Chondrocyte (in vitro differentiated cells): Measurements from ENCODE around the gene OTOS. TPM values are rescaled to one million over a fixed set of nuclear protein-coding genes. Genes with fewer than 3 reads are reported as not detected.
A peak's percentile ranks its signal among the peaks of the same experiment; 100 is the strongest.

Source experiments
- DNase-seq: peaks from one replicate; pipeline ENCODE4 v3.0.0; 2021; ENCODE audit warnings: mixed read lengths, low spot score
- H3K27ac Mint-ChIP-seq: one replicate; pipeline ENCODE4 v1.8.0; 2021; ENCODE audit warnings: mild to moderate bottlenecking, moderate library complexity, mixed read lengths; ENCODE audit not compliant: unreplicated experiment
- H3K27me3 Mint-ChIP-seq: 2 replicates; pipeline ENCODE4 v1.8.0; 2021; ENCODE audit warnings: low read depth, mixed read lengths
- H3K36me3 Mint-ChIP-seq: 2 replicates; pipeline ENCODE4 v1.8.0; 2021; ENCODE audit warnings: low read depth, mixed read lengths
- H3K4me1 Mint-ChIP-seq: 2 replicates; pipeline ENCODE4 v1.8.0; 2021; ENCODE audit warnings: low read depth, mild to moderate bottlenecking, mixed read lengths
- H3K4me3 Mint-ChIP-seq: one replicate; pipeline ENCODE4 v1.8.0; 2021; ENCODE audit warnings: mild to moderate bottlenecking, moderate library complexity, mixed read lengths; ENCODE audit not compliant: unreplicated experiment
- H3K9me3 Mint-ChIP-seq: 2 replicates; pipeline ENCODE4 v1.8.0; 2021; ENCODE audit warnings: low read depth, mixed read lengths
- CTCF ChIP-seq: fragments of 200-600 bp; sonication (generic); IDR thresholded peaks from 2 replicates; pipeline ENCODE4 v1.5.0; 2021; ENCODE audit warnings: antibody characterized with exemption, mild to moderate bottlenecking, moderate library complexity
- total RNA-seq: library from RNA; stranded (reverse); gene quantifications from 3 replicates; pipeline ENCODE4 v1.2.1, GENCODE V29; 2021

The OTOS gene
- total RNA-seq, 1 donor from 2014 or later: not detected

- TF ChIP-seq CTCF: no peak
- Mint-ChIP-seq H3K4me1 (no peaks in the 10 kb centered on the region), H3K27ac (no peak overlapping the region), H3K36me3 (peaks cover 53% of the 10 kb centered on the region), H3K27me3 (no peaks in the 10 kb centered on the region), H3K4me3 (no peak overlapping the region), H3K9me3 (peaks cover 19% of the 10 kb centered on the region)
- DNase-seq: peak; percentile 53
Measured at GRCh38 chr2:240127911-240128607, 12.4 kb downstream of the OTOS start.

DNA sequence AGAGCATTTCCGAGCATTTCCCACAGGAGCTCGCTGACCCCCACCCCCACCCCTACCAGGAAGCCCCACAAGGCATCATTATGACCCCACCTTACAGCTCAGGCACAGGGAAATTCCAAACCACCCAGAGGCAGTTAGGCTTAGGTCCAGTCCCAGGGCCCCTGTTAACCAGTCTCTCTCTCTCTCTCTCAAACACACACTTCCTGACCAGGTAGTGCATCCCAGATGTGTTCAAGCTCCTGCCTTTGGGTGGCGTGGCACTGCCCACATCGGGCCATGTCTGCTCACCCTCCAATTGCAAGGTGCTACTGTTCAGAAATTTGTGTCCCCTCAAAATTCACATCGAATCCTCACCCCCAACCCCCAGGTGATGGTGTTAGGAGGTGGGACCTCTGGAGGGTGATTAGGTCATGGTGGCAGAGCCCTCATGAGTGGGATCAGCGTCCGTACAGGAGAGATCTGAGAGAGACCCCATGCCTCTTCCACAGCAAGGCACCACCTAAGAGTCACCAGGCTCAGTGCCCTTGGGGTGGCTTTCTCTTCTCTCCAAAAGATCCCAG is 13.2 kb downstream of the OTOS start:
- Mint-ChIP-seq H3K27ac (no peak overlapping the region), H3K4me3 (no peak overlapping the region), H3K27me3 (no peaks in the 10 kb centered on the region), H3K9me3 (peaks cover 19% of the 10 kb centered on the region), H3K36me3 (peaks cover 50% of the 10 kb centered on the region), H3K4me1 (no peaks in the 10 kb centered on the region)
- TF ChIP-seq CTCF: no peak
- no peak for DNase-seq

DNA sequence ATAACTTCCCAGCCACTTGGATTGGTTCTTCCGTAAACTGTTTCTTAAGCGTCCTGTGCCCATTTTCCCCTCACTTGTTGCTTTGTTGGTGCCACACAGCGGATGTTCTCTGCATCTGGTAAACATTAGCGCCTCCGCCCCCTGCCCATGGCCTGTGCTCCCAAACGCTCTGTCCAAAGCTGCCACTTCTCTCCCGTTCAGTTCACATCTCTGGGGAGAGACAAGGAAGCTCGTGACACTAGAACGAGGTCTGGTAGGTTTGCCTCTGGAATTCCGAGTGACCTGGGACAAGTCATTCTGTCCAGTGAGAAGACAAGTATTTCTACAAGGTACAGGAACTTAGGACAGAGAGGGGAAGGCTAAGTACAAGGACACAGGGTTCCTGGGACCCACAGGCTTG is 13.7 kb downstream of the OTOS start:
- Mint-ChIP-seq H3K4me1 (no peaks in the 10 kb centered on the region), H3K9me3 (peaks cover 19% of the 10 kb centered on the region), H3K36me3 (peaks cover 47% of the 10 kb centered on the region), H3K4me3 (no peak overlapping the region), H3K27me3 (no peaks in the 10 kb centered on the region), H3K27ac (no peak overlapping the region)
- TF ChIP-seq CTCF: no peak
- no peak for DNase-seq

DNA sequence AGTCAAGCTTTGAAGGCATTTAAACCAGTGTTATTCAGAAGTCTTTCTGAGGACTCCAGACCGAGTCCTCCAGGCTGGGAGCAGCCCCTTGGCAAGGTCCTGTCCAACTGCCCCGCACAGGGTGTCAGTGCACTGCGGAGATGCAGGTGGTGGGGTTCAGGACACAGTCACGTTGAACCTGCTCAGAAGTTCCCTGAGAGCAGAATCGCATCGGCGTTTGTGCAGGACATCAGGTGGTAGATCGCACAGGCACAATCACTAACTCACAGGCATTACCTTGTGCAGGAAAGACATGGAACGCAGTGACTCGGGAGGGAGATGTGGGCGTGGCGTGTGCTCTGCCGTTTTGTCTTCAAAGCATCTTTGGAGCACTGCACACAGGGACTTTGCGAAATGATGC is 14.7 kb downstream of the OTOS start:
- DNase-seq: peak; percentile 59
- no peak overlapping the region for H3K27ac Mint-ChIP-seq

GRCh38 chr2:240124651-240125030 is 15.8 kb downstream of the OTOS start:
- Mint-ChIP-seq H3K9me3 (peaks cover 19% of the 10 kb centered on the region), H3K4me3 (no peak overlapping the region), H3K36me3 (peaks cover 27% of the 10 kb centered on the region), H3K4me1 (no peaks in the 10 kb centered on the region), H3K27ac (no peak overlapping the region), H3K27me3 (no peaks in the 10 kb centered on the region)
- no peak for TF ChIP-seq CTCF
- peak; percentile 67 for DNase-seq

More for the DNA sequence above, 14.7 kb downstream of the OTOS start:
- no peak overlapping the region for H3K4me3 Mint-ChIP-seq
- H3K27me3 Mint-ChIP-seq: no peaks in the 10 kb centered on the region
- no peak for TF ChIP-seq CTCF
- no peaks in the 10 kb centered on the region for H3K4me1 Mint-ChIP-seq
- H3K36me3 Mint-ChIP-seq: peaks cover 38% of the 10 kb centered on the region
- peaks cover 19% of the 10 kb centered on the region for H3K9me3 Mint-ChIP-seq
